Right atrium auricular region (tissue), 2 donors: ENCODE results near the gene ASPA. TPM values are rescaled to one million over a fixed set of nuclear protein-coding genes. Genes with fewer than 3 reads are reported as not detected.
"Not testable (repeated sequence)": the region's sequence is repeated elsewhere in the genome, so short reads cannot be mapped to it uniquely, and the experiment has no call there.

Experiments
- DNase-seq: peaks from one replicate; pipeline ENCODE4 v3.0.0-alpha.2; 2019; ENCODE audit warnings: low spot score
- H3K27ac ChIP-seq, 2 donors: fragments of 200-600 bp; sonication (generic); 1 replicate in 1 of 2; 2 replicates in 1 of 2; pipeline ENCODE4 v1.5.1; 2016 to 2019
- H3K27me3 ChIP-seq, 2 donors: fragments of 200-600 bp; sonication (generic); one replicate each; pipeline versions ENCODE4 v1.5.1 to v1.6.0; 2017 to 2019
- H3K36me3 ChIP-seq: fragments of 200-600 bp; sonication (generic); one replicate; pipeline ENCODE4 v1.5.1; 2016
- H3K4me1 ChIP-seq, 2 donors: fragments of 200-600 bp; sonication (generic); one replicate each; pipeline versions ENCODE4 v1.5.1 to v1.6.0; 2017 to 2019
- H3K4me3 ChIP-seq, 2 donors: fragments of 200-600 bp; sonication (generic); 1 replicate in 1 of 2; 2 replicates in 1 of 2; pipeline ENCODE4 v1.5.1; 2017 to 2019; ENCODE audit warnings: mild to moderate bottlenecking in 1 of 2, moderate library complexity in 1 of 2
- H3K9me3 ChIP-seq, 2 donors: fragments of 200-600 bp; sonication (generic); one replicate each; pipeline ENCODE4 v1.5.1; 2019
- CTCF ChIP-seq, 2 donors: fragments of 200-600 bp; sonication (generic); IDR thresholded peaks; one replicate each; pipeline ENCODE4 v1.5.1; 2019; ENCODE audit warnings: antibody characterized with exemption in 2 of 2
- total RNA-seq, 2 donors: library from RNA; depleted of rRNA; stranded (reverse); fragments of >200 nt; gene quantifications; one replicate each; pipeline ENCODE4 v1.1.0, GENCODE V29; 2016

Gene ASPA
- 1 to 10 TPM in 1 of 2 donors, under 1 TPM in 1; 0.33 to 1.0 TPM for total RNA-seq

GRCh38 chr17:3475812-3476610 is at the start of gene ASPA:
ASPA (plus strand) TSS chr17:3475997; CDS start chr17:3476160, 163 bp downstream.
- no peak for DNase-seq
- H3K27me3 ChIP-seq: no peaks in the 10 kb centered on the region
- TF ChIP-seq CTCF (IDR thresholded peaks at IDR 0.05): no peak
- H3K27ac ChIP-seq: peak within 1 kb of the TSS in 1 of 2 donors; percentile 29
- no peaks in the 10 kb centered on the region for H3K36me3 ChIP-seq
- H3K4me1 ChIP-seq: no peaks in the 10 kb centered on the region
- peak within 1 kb of the TSS; percentile 9 to 21 for H3K4me3 ChIP-seq
- H3K9me3 ChIP-seq: no peaks in the 10 kb centered on the region

- not testable (repeated sequence) for H3K4me1 ChIP-seq, H3K9me3 ChIP-seq, H3K27ac ChIP-seq, H3K27me3 ChIP-seq, DNase-seq, H3K36me3 ChIP-seq, H3K4me3 ChIP-seq
Observed at GRCh38 chr17:3433215-3433614, 42.6 kb upstream of the ASPA start.

- Histone ChIP-seq H3K4me3 (no peak within 1 kb of the TSS), H3K27me3 (no peaks in the 10 kb centered on the region)
- no peak for TF ChIP-seq CTCF (IDR thresholded peaks at IDR 0.05)
Observed at GRCh38 chr17:3433741-3434140, 42.1 kb upstream of the ASPA start, which contains the start of gene OR1E2. OR1E2 (minus strand) TSS chr17:3433841; CDS start chr17:3433841, 0 bp downstream.

GRCh38 chr17:3438368-3438767 is 37.4 kb upstream of the ASPA start:
- Histone ChIP-seq H3K27ac (no peak overlapping the region), H3K4me1 (no peaks in the 10 kb centered on the region), H3K27me3 (no peaks in the 10 kb centered on the region), H3K9me3 (no peaks in the 10 kb centered on the region), H3K36me3 (no peaks in the 10 kb centered on the region), H3K4me3 (no peak overlapping the region)
- DNase-seq: no peak
- no peak for TF ChIP-seq CTCF (IDR thresholded peaks at IDR 0.05)

More at GRCh38 chr17:3433741-3434140, 42.1 kb upstream of the ASPA start, which contains the start of gene OR1E2:
- DNase-seq: no peak
- no peaks in the 10 kb centered on the region for H3K9me3 ChIP-seq
- no peaks in the 10 kb centered on the region for H3K4me1 ChIP-seq
- H3K27ac ChIP-seq: no peak within 1 kb of the TSS
- no peaks in the 10 kb centered on the region for H3K36me3 ChIP-seq

- no peaks in the 10 kb centered on the region for H3K36me3 ChIP-seq
- no peaks in the 10 kb centered on the region for H3K4me1 ChIP-seq
- no peak for DNase-seq
- H3K27ac ChIP-seq: no peak overlapping the region
- no peak for TF ChIP-seq CTCF (IDR thresholded peaks at IDR 0.05)
- no peaks in the 10 kb centered on the region for H3K27me3 ChIP-seq
- no peak overlapping the region for H3K4me3 ChIP-seq
- H3K9me3 ChIP-seq: no peaks in the 10 kb centered on the region
Observed at GRCh38 chr17:3440451-3440850, 35.3 kb upstream of the ASPA start.

GRCh38 chr17:3447625-3448024 is 28.2 kb upstream of the ASPA start:
- TF ChIP-seq CTCF (IDR thresholded peaks at IDR 0.05): no peak
- H3K27ac ChIP-seq: no peak overlapping the region
- no peaks in the 10 kb centered on the region for H3K27me3 ChIP-seq
- no peaks in the 10 kb centered on the region for H3K36me3 ChIP-seq
- DNase-seq: no peak
- H3K9me3 ChIP-seq: no peaks in the 10 kb centered on the region
- H3K4me1 ChIP-seq: no peaks in the 10 kb centered on the region
- H3K4me3 ChIP-seq: no peak overlapping the region
